ENCODE measurements around the gene DRAP1.

DNA sequence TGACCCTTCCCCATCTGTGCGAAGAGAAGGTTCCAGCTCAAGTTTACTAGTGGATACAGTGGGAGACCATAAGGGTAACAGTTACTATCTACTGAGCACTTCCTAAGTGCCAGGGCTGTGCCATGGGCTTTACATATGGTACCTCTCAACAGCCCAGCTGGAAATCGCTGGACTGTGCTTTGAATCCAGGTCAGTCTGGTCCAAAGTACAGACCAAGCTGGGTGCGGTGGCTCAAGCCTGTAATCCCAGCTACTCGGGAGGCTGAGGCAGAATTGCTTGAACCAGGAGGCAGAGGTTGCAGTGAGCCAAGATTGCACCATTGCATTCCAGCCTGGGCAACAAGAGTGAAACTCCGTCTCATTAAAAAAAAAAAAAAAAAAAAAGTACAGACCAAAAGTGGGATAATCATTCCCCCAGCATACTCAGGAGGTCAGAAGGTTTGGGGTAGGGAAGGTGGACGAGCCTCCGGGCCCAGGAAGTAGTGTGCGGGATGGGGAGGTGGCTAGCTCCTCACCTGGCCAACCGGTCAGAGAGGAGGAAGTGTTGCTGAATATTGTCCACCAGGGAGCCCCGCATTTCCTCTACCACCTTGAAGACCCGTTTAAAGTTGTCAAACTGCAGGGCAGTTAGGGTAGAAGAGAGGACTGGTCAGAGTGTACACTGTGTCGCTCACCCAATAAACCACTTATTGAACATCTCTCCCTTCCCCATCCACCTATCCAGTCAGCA, 33.3 kb upstream of the DRAP1 start:
- no peak for TF ChIP-seq CTCF (IDR thresholded peaks at IDR 0.05)
- TF ChIP-seq EP300 (IDR thresholded peaks at IDR 0.05; ENCODE audit: low read depth) = no peak

All from transverse colon (tissue), 3 donors.